Measurements from ENCODE around the gene CADPS2. TPM values are rescaled to one million over a fixed set of nuclear protein-coding genes. Genes with fewer than 3 reads are reported as not detected.

Gene CADPS2
- total RNA-seq, 2 donors from 2014 or later = not detected

DNA sequence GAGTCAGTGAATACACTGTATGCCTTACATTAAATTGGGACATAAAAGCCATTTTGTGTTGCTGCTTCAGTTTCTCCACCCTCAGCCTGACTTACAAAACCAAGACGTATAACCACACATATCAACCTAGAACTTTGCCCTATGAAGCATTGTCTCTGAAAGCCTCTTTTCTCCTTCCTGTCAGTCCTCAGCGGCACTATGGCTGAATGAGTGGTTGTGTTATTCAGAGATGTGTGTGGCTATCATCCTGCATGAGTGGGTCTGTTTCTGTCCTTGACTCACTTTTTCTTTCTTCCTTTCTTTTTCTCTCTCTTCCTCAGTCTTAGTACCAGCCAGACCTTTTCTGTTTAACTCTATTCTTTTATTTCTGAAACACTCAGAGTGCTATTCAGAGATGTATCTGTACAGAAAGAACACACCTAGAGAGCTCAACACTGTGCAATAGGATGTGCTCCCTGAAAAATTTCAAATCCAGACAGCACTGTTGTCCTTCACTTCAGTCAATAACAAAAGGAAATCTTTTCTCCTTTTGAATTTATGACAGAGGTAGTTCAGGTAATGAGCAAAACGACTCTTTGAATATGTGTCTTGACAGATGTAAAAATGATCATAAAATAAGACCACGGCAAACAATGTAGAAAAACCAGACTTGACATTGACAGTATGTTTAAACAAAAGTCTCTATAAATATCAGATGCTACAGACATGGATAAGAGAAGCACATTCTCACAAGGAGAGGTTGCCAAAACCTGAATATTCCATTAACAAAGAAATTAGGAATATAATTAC is 418.4 kb downstream of the CADPS2 start:
- Mint-ChIP-seq H3K4me1 (no peaks in the 10 kb centered on the region), H3K36me3 (ENCODE audit: low read depth) (no peaks in the 10 kb centered on the region), H3K27me3 (no peaks in the 10 kb centered on the region), H3K27ac (no peak overlapping the region), H3K4me3 (no peak overlapping the region)
- DNase-seq = no peak
- no peaks in the 10 kb centered on the region for H3K9me3 ChIP-seq (ENCODE audit: control insufficient read depth, low read length, poor library complexity, severe bottlenecking)
- no peak for ATAC-seq

DNA sequence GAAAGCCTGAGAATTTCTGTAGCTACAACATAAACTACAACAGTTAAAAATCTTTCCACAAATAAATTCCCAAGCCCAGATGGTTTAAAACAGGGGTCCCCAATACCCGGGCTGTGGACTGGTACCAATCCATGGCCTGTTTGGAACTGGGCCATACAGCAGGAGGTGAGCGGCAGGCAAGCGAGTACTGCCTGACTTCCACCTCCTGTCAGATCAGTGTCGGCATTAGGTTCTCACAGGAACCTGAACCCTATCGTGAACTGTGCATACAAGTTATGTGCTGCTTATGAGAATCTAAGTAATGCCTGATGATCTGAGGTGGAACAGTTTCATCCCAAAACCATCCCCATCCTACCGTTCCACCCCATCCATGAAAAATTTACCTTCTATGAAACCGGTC is 421.0 kb downstream of the CADPS2 start:
- ATAC-seq = no peak
- no peak for DNase-seq
- H3K9me3 ChIP-seq (ENCODE audit: control insufficient read depth, low read length, poor library complexity, severe bottlenecking) = no peaks in the 10 kb centered on the region
- Mint-ChIP-seq H3K27me3 (no peaks in the 10 kb centered on the region), H3K4me1 (no peaks in the 10 kb centered on the region), H3K4me3 (no peak overlapping the region), H3K36me3 (ENCODE audit: low read depth) (no peaks in the 10 kb centered on the region), H3K27ac (no peak overlapping the region)

DNA sequence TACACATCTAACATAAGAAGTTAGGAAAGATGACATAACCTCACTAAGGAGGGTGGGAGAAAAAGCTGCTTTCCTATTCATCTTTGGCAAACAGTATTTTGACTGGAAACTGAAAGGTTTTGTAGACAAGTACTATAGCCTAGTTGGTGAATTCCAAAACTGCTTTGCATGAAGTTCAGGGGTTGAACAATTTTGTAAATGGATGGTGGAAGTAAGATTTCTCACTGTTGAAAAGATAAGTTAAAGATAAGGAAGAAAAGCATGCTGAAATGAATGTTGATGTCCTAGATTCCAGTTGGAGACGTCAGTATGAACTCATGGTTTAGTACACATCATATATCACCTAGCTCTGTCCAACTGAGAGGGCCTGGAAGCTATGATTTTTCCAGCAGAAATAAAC is 422.6 kb downstream of the CADPS2 start:
- DNase-seq (no peak), ATAC-seq (no peak)
- Mint-ChIP-seq H3K27me3 (no peaks in the 10 kb centered on the region), H3K27ac (no peak overlapping the region), H3K36me3 (ENCODE audit: low read depth) (no peaks in the 10 kb centered on the region), H3K4me3 (no peak overlapping the region), H3K4me1 (no peaks in the 10 kb centered on the region)
- no peaks in the 10 kb centered on the region for H3K9me3 ChIP-seq (ENCODE audit: control insufficient read depth, low read length, poor library complexity, severe bottlenecking)

DNA sequence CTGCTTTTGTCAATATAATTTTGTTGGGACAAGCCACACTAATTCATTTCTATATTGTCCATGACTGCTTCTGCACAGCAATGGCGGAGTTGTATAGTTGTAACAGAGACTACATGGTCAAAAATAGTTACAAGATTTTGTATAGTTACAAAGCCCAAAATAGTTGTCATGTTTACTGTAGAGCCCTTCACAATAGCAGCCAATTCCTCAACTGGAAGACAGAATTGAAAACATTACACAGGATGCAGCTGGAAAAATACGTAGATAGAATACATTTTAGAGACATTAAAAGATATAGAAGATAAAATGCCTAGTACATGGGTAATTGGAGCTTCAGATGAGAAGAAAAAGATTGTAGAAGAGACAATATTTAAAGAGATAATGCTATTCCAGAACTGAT is 425.3 kb downstream of the CADPS2 start:
- H3K27ac Mint-ChIP-seq = no peak overlapping the region
- no peak overlapping the region for H3K4me3 Mint-ChIP-seq
- no peak for ATAC-seq
- H3K4me1 Mint-ChIP-seq = no peaks in the 10 kb centered on the region
- no peaks in the 10 kb centered on the region for H3K9me3 ChIP-seq (ENCODE audit: control insufficient read depth, low read length, poor library complexity, severe bottlenecking)
- no peak for DNase-seq
- no peaks in the 10 kb centered on the region for H3K36me3 Mint-ChIP-seq (ENCODE audit: low read depth)
- H3K27me3 Mint-ChIP-seq = no peaks in the 10 kb centered on the region

DNA sequence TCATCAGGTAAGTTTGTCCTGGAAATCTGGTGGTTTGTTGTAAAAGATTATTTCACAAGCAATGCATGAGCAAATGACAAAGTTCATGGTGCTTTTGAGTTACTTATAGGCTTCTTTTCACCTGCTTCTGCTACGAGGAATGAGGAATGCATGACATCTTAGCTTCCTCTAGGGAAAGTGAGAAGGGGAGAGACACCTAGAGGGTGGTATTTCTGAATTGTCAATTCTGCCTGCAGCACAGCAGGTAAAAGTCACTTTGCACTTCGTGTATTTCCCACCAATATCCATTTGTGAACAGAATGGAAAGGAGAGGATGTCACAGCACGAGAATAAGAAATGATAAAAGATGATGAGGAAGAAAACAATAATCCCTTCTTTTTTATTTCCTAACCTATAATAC is 428.3 kb downstream of the CADPS2 start:
- H3K4me1 Mint-ChIP-seq = no peaks in the 10 kb centered on the region
- H3K27me3 Mint-ChIP-seq = no peaks in the 10 kb centered on the region
- no peak overlapping the region for H3K4me3 Mint-ChIP-seq
- H3K36me3 Mint-ChIP-seq (ENCODE audit: low read depth) = no peaks in the 10 kb centered on the region
- H3K9me3 ChIP-seq (ENCODE audit: control insufficient read depth, low read length, poor library complexity, severe bottlenecking) = no peaks in the 10 kb centered on the region
- no peak for ATAC-seq
- H3K27ac Mint-ChIP-seq = no peak overlapping the region
- DNase-seq = no peak

DNA sequence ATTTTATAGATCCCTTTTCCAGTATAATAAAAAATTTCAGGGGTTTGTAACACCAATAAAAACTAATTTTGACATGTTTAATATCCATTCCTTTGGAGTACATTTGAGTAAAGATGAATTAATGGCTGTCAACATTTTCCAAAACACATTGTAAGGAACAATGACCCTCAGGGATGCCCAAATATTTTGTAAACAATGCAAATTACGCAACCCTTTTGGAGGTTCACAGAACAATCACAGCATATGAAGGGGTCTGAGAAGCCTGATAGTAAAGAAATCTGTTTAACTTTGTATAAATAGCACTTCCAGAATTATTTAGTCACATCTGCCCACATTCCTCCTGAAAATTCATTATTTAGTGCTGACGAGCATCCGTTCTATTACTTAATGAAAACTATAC is 428.9 kb downstream of the CADPS2 start:
- H3K27ac Mint-ChIP-seq = no peak overlapping the region
- ATAC-seq (no peak), DNase-seq (no peak)
- H3K4me1 Mint-ChIP-seq = no peaks in the 10 kb centered on the region
- H3K9me3 ChIP-seq (ENCODE audit: control insufficient read depth, low read length, poor library complexity, severe bottlenecking) = no peaks in the 10 kb centered on the region
- no peaks in the 10 kb centered on the region for H3K27me3 Mint-ChIP-seq
- H3K36me3 Mint-ChIP-seq (ENCODE audit: low read depth) = no peaks in the 10 kb centered on the region
- H3K4me3 Mint-ChIP-seq = no peak overlapping the region

DNA sequence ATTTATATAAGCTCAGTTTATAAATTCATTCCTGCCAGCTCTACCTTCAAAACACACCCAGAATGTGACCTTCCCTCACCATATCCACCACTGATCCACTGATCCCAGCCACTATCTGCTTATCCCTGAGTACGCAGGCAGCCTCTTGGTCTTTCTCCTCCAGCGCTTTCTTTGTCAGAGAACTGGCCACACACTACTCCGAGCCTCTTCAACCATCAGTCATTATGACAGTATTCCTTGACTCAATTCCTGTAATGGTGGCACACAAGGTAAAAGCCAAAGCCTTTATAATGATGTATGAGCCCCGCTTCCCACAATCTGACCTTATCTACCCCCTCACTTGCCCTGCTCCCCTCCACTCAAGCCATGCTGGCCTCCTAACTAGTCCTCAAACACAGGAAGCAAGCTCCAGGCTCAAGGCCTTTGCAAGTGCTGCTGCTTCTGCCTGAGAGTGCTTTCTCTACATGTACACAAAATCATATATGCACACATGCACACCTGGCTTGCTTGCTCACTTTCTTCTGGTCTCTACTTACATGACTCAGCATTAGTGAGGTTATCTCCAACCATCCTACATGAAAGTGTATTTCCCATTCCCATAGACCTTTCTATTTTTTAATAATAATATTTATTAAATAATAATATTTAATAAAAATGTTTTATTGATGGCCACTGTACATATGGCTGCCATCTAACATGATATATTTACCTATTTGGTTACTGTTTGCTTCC is 431.3 kb downstream of the CADPS2 start:
- no peak overlapping the region for H3K27ac Mint-ChIP-seq
- H3K4me3 Mint-ChIP-seq = no peak overlapping the region
- no peaks in the 10 kb centered on the region for H3K9me3 ChIP-seq (ENCODE audit: control insufficient read depth, low read length, poor library complexity, severe bottlenecking)
- DNase-seq (no peak), ATAC-seq (no peak)
- H3K36me3 Mint-ChIP-seq (ENCODE audit: low read depth) = no peaks in the 10 kb centered on the region
- H3K4me1 Mint-ChIP-seq = no peaks in the 10 kb centered on the region
- H3K27me3 Mint-ChIP-seq = no peaks in the 10 kb centered on the region

DNA sequence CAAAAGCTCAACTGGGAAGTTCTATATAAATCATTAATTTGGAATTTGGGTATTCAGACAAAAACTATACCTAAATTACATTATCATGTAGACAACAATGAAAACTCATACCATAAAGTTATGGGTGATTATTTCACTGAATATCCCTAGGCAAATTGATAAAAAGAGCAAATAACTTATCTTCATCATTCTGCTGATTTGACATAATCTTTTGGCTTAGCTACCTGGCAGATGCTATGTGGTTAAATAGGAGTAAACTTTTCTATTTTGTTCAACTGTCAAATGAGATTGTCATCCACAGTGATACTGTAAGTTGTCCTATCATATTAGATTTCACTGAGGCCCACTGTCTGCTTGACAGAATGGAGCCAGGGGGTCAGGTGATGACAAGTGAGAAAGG is 432.8 kb downstream of the CADPS2 start:
- no peaks in the 10 kb centered on the region for H3K9me3 ChIP-seq (ENCODE audit: control insufficient read depth, low read length, poor library complexity, severe bottlenecking)
- Mint-ChIP-seq H3K4me1 (no peaks in the 10 kb centered on the region), H3K4me3 (no peak overlapping the region), H3K27ac (no peak overlapping the region), H3K36me3 (ENCODE audit: low read depth) (no peaks in the 10 kb centered on the region), H3K27me3 (no peaks in the 10 kb centered on the region)
- no peak for ATAC-seq
- DNase-seq = no peak

DNA sequence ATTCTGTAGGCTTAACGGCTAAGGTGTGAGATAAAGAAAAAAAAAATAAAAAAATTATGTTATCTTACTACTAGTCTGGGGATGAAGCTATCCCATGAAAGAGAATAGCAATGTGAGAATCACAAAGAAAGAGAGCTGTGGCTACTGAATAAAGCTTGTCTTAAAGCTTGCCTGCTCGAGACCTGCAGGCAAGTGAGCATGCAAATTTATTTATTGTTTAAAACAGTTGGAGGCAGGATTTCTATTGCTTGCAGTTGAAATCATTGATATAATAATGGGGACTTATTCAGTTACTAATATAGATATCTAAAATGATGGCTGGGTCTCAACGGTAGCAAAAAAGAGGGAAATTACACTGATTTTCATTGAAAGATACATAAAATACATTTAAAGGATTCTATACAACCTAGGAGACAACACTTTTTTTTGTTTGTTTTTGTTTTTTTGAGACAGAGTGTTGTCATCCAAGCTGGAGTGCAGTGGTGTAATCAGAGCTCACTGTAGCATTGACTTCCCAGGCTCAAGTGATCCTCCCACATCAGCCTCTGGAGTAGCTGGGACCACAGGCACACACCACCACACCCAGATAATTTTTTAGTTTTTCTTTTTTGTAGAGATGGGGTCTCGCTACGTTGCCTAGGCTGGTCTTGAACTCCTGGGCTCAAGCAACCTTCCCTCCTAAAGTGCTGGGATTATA is 437.2 kb downstream of the CADPS2 start:
- no peaks in the 10 kb centered on the region for H3K27me3 Mint-ChIP-seq
- H3K36me3 Mint-ChIP-seq (ENCODE audit: low read depth) = no peaks in the 10 kb centered on the region
- DNase-seq (no peak), ATAC-seq (no peak)
- H3K4me1 Mint-ChIP-seq = no peaks in the 10 kb centered on the region
- H3K27ac Mint-ChIP-seq = no peak overlapping the region
- H3K4me3 Mint-ChIP-seq = no peak overlapping the region
- no peaks in the 10 kb centered on the region for H3K9me3 ChIP-seq (ENCODE audit: control insufficient read depth, low read length, poor library complexity, severe bottlenecking)

DNA sequence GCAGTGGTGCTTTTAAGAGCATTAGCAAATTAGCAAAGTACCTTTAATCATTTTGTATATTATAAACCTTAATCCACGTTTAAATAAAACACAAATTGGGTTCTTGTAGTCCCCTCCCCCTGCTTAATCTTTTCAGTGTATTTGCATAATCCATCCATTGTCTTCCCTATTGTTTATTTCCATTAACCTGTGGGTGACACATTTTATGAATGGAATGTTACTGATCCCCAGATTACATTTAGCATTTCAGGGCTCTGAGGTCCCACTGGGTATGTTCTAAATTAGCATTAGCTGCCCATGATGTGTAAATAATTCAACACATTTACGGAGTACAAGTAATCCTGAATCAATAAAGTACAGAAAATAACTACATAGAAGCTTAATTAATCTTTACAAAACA is 443.3 kb downstream of the CADPS2 start:
- no peak for ATAC-seq
- H3K9me3 ChIP-seq (ENCODE audit: control insufficient read depth, low read length, poor library complexity, severe bottlenecking) = no peaks in the 10 kb centered on the region
- Mint-ChIP-seq H3K4me3 (no peak overlapping the region), H3K36me3 (ENCODE audit: low read depth) (no peaks in the 10 kb centered on the region), H3K27ac (no peak overlapping the region), H3K27me3 (no peaks in the 10 kb centered on the region), H3K4me1 (no peaks in the 10 kb centered on the region)
- no peak for DNase-seq

DNA sequence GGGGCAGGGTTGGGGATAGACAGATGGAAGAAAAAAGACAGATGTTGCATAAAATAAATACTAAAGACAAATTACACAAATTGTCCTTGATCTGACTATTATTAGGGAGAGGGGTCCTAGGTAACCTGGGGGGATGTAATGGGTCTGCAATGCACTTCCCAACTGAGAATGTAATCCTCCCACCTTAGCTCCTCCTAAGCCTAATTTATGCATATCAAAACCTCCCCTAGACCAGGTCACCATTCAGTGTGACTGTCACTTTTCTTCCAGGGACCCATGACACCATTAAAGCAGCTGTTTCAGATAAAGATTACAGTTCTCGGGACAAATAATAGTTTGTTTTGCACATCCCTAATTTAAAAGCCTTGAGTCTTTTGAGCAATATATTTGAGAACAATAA is 447.8 kb downstream of the CADPS2 start:
- Mint-ChIP-seq H3K4me3 (no peak overlapping the region), H3K36me3 (ENCODE audit: low read depth) (no peaks in the 10 kb centered on the region), H3K27me3 (no peaks in the 10 kb centered on the region), H3K27ac (no peak overlapping the region), H3K4me1 (no peaks in the 10 kb centered on the region)
- ATAC-seq = no peak
- no peaks in the 10 kb centered on the region for H3K9me3 ChIP-seq (ENCODE audit: control insufficient read depth, low read length, poor library complexity, severe bottlenecking)
- DNase-seq = no peak

DNA sequence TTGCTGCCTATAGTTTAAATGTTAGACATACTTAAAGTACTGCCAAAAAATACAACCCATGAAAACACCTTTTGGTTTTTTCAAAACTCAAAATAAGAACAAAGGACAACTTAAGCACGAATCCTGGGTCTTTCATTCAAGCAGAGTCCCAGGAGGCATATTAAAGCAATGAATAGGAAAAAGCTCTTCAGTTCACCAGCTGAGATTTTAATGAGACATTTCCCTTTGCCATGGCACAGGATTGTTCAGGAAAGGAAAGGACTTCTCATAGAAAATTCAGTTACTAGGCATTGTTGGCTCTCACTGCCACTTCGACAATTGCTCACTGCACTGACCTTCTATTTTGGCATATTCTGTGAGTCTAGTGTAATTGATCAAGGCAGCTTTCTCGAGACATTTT is 448.3 kb downstream of the CADPS2 start:
- Mint-ChIP-seq H3K27ac (no peak overlapping the region), H3K27me3 (no peaks in the 10 kb centered on the region), H3K4me3 (no peak overlapping the region), H3K36me3 (ENCODE audit: low read depth) (no peaks in the 10 kb centered on the region), H3K4me1 (no peaks in the 10 kb centered on the region)
- DNase-seq (no peak), ATAC-seq (no peak)
- H3K9me3 ChIP-seq (ENCODE audit: control insufficient read depth, low read length, poor library complexity, severe bottlenecking) = no peaks in the 10 kb centered on the region

DNA sequence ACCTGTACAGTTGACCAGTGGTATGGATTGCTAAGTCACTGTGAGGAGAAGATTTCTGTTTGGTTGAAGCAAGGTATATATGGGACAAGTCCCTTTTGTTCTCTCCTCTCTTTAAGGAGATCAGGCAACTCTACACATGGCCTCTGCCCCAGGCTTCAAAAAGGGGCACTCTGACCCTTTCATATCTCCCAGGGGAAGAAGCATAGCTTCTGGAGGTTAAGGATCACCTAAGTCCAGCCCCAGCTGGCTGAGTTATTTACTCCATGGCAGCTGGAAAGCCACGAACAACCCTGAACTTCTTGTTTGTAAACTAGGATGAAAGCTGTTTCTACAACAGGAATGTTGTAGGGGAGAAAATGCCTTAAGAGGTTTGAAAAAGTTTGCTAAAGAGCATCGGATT is 452.5 kb downstream of the CADPS2 start:
- no peaks in the 10 kb centered on the region for H3K27me3 Mint-ChIP-seq
- H3K4me3 Mint-ChIP-seq = no peak overlapping the region
- no peak for DNase-seq
- H3K36me3 Mint-ChIP-seq (ENCODE audit: low read depth) = no peaks in the 10 kb centered on the region
- H3K4me1 Mint-ChIP-seq = no peaks in the 10 kb centered on the region
- H3K27ac Mint-ChIP-seq = no peak overlapping the region
- H3K9me3 ChIP-seq (ENCODE audit: control insufficient read depth, low read length, poor library complexity, severe bottlenecking) = no peaks in the 10 kb centered on the region
- ATAC-seq = no peak
